ENCODE measurements around the gene TOX2.

GRCh38 chr20:44050327-44050726, 135.7 kb downstream of the TOX2 start:
- TF ChIP-seq POLR2A (IDR thresholded peaks at IDR 0.05) = no peak
- no peak for TF ChIP-seq POLR2AphosphoS5 (IDR thresholded peaks at IDR 0.05)
